Measurements from ENCODE around the gene GATD1. TPM values are rescaled to one million over a fixed set of nuclear protein-coding genes. Genes with fewer than 3 reads are reported as not detected.
"Not testable (repeated sequence)": the region's sequence is repeated elsewhere in the genome, so short reads cannot be mapped to it uniquely, and the experiment has no call there.

Gene GATD1
- total and polyA plus RNA-seq, 9 of the 15 experiments (the other 6 are each of a cell fraction or from before 2014, with no cell fraction given), result 2.8 to 144 (median 36.9) TPM

DNA sequence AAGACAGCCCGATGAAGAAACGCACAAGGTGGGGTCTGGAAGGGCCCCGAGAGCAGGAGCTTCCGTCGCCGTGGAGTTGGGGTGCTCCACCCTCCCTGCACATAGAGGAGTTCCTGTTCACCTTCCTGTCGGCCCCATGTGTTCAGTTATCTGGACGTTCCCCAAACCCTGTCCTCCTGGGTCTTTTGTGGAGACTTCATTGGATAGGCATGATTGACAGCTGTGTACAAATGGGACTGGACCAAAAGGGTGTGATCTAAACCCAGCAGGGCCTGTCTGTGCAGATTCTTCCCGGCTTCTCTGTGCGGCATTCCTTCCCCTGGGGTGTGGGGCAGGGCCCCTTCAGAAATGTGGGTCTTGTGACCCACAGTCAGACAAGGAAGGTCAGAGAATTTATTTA, 39.4 kb downstream of the GATD1 start:
- Histone ChIP-seq H2AFZ (ENCODE audit: low read depth, low read length) (peak overlapping the region; percentile 80), H3K9ac (ENCODE audit: insufficient read depth in 1 of 2, low read depth in 2 of 2, low read length in 2 of 2) (peak overlapping the region in 1 of 2 experiments; percentile 50; a peak in 1 of 4 replicates), H3K4me2 (ENCODE audit: insufficient read depth, low read length) (peak overlapping the region; percentile 27; the same call in 1 of the 2 replicates), H3K4me1 (replicated peaks in 1 of 2; ENCODE audit: control insufficient read depth in 2 of 2, insufficient read depth in 2 of 2, low read length in 2 of 2) (peaks cover 10 to 21% of the 10 kb centered on the region in 2 experiments; a peak in 4 of 5 replicates)
- peak; percentile 80 for FAIRE-seq
- CTCF ChIA-PET (ENCODE audit: low intra/inter-chr PET ratio); intact Hi-C loops (cut with micrococcal nuclease); BruUV-seq (replicated peaks); H4K20me1 ChIP-seq (replicated peaks; ENCODE audit: control insufficient read depth, insufficient read depth, low read length); H3K9me1 ChIP-seq (ENCODE audit: control insufficient read depth, insufficient read depth, low read length); in situ Hi-C loops (cut with MboI); H3K27ac ChIP-seq (ENCODE audit: extremely low read depth, low read depth, low read length); H3K36me3 ChIP-seq (ENCODE audit: control insufficient read depth, insufficient read depth, low read length); H3K4me3 ChIP-seq; H3K27me3 ChIP-seq (ENCODE audit: control insufficient read depth in 2 of 2, insufficient read depth in 2 of 2, low read length in 2 of 2); DNase-seq (ENCODE audit: extremely low read depth in 1 of 4, low spot score in 3 of 4); H3K9me3 ChIP-seq (replicated peaks; ENCODE audit: control insufficient read depth, insufficient read depth, low read depth, low read length); H3K79me2 ChIP-seq (ENCODE audit: control insufficient read depth, insufficient read depth, low read length): not testable (repeated sequence)
- peak; percentile 59 for ATAC-seq
- WGBS (ENCODE audit: insufficient coverage, low coverage, missing lambda C conversion rate), result 28% methylated on average over 10 of the region's 10 CpGs
- TF ChIP-seq MEIS2 (IDR thresholded peaks at IDR 0.05; ENCODE audit: partially characterized antibody), result peak; percentile 63
- TF ChIP-seq, protein P1, sequence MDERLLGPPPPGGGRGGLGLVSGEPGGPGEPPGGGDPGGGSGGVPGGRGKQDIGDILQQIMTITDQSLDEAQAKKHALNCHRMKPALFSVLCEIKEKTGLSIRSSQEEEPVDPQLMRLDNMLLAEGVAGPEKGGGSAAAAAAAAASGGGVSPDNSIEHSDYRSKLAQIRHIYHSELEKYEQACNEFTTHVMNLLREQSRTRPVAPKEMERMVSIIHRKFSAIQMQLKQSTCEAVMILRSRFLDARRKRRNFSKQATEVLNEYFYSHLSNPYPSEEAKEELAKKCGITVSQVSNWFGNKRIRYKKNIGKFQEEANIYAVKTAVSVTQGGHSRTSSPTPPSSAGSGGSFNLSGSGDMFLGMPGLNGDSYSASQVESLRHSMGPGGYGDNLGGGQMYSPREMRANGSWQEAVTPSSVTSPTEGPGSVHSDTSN (CRISPR knock-in tag; IDR thresholded peaks at IDR 0.05; ENCODE audit: low read depth), result 0 out of 2 replicates have a peak, but pooled peaks have one; percentile 22
- TF ChIP-seq, protein P1 (tag; conservative IDR thresholded peaks at IDR 0.05; ENCODE audit: low read depth), result peak; percentile 74
- TF ChIP-seq, protein P2, sequence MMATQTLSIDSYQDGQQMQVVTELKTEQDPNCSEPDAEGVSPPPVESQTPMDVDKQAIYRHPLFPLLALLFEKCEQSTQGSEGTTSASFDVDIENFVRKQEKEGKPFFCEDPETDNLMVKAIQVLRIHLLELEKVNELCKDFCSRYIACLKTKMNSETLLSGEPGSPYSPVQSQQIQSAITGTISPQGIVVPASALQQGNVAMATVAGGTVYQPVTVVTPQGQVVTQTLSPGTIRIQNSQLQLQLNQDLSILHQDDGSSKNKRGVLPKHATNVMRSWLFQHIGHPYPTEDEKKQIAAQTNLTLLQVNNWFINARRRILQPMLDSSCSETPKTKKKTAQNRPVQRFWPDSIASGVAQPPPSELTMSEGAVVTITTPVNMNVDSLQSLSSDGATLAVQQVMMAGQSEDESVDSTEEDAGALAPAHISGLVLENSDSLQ (IDR thresholded peaks at IDR 0.05), result peak; percentile 96
- TF ChIP-seq MNT (conservative IDR thresholded peaks at IDR 0.05), result 0 out of 4 replicates have a peak, but pooled peaks of 1 of the 2 experiments have one; percentile 17
- POLR2A ChIA-PET, result interaction anchor here (1.2 to 2.8 kb wide), 2 partner anchors 10 to 12 kb away, joined by 7 to 14 read pairs; partner anchors contain the start of gene TALDO1

Data from K562 (cell line).